CD14-positive monocyte (primary cell): Measurements from ENCODE around the gene GCNT1. TPM values are rescaled to one million over a fixed set of nuclear protein-coding genes. Genes with fewer than 3 reads are reported as not detected.

ENCODE experiments used
- DNase-seq, 3 donors: peaks; one replicate each; pipeline ENCODE4 v3.0.0-alpha.2; 2011 to 2022
- H2AFZ ChIP-seq: 2 replicates; pipeline ENCODE4 v1.6.0; 2012; ENCODE audit warnings: mild to moderate bottlenecking, low read depth, low read length, inconsistent platforms; ENCODE audit not compliant: insufficient read depth, poor library complexity, severe bottlenecking
- H3K27ac ChIP-seq, 2 donors: 1 replicate in 1 of 2; 2 replicates in 1 of 2; pipeline ENCODE4 v1.5.1; 2012 to 2013; ENCODE audit warnings: low read length in 2 of 2, control low read depth in 1 of 2, inconsistent platforms in 1 of 2, low read depth in 1 of 2, mild to moderate bottlenecking in 1 of 2
- H3K27me3 ChIP-seq, 2 donors: one replicate each; pipeline versions ENCODE4 v1.6.0 to v1.6.1; 2011 to 2013; ENCODE audit warnings: low read length in 2 of 2; ENCODE audit not compliant: control insufficient read depth in 2 of 2, insufficient read depth in 2 of 2
- H3K36me3 ChIP-seq, 2 donors: replicated peaks in 1 of 2; 1 replicate in 1 of 2; 2 replicates in 1 of 2; pipeline versions ENCODE4 v1.5.1 to v1.6.1; 2012 to 2013; ENCODE audit warnings: low read length in 2 of 2, control low read depth in 1 of 2, inconsistent platforms in 1 of 2, mild to moderate bottlenecking in 1 of 2; ENCODE audit not compliant: insufficient read depth in 2 of 2, control insufficient read depth in 1 of 2
- H3K4me1 ChIP-seq, 2 donors: 1 replicate in 1 of 2; 2 replicates in 1 of 2; pipeline versions ENCODE4 v1.5.1 to v1.6.1; 2012 to 2013; ENCODE audit warnings: low read length in 2 of 2, control low read depth in 1 of 2, inconsistent platforms in 1 of 2, mild to moderate bottlenecking in 1 of 2, moderate library complexity in 1 of 2; ENCODE audit not compliant: insufficient read depth in 2 of 2, control insufficient read depth in 1 of 2
- H3K4me2 ChIP-seq: replicated peaks from 2 replicates; pipeline ENCODE3; 2012; ENCODE audit warnings: low read length, moderate library complexity, mild to moderate bottlenecking; ENCODE audit not compliant: poor library complexity, severe bottlenecking; ENCODE audit errors: extremely low read depth
- H3K4me3 ChIP-seq, 3 experiments: fragments of 200-600 bp in 1 of 3; sonication (generic) in 1 of 3; replicated peaks in 1 of 3; 1 replicate in 2 of 3; 2 replicates in 1 of 3; pipeline ENCODE4 v1.5.1; 2011 to 2013; ENCODE audit warnings: low read length in 3 of 3, mild to moderate bottlenecking in 3 of 3, control low read depth in 2 of 3, low read depth in 2 of 3, inconsistent platforms in 1 of 3, moderate library complexity in 1 of 3
- H3K79me2 ChIP-seq: 2 replicates; pipeline ENCODE4 v1.6.0; 2012; ENCODE audit warnings: mild to moderate bottlenecking, control low read depth, inconsistent platforms, low read length, moderate library complexity; ENCODE audit not compliant: insufficient read depth
- H3K9ac ChIP-seq: 2 replicates; pipeline ENCODE4 v1.6.0; 2017; ENCODE audit warnings: low read length, mild to moderate bottlenecking; ENCODE audit not compliant: insufficient read depth, poor library complexity, severe bottlenecking
- H3K9me3 ChIP-seq, 2 donors: replicated peaks in 1 of 2; 1 replicate in 1 of 2; 2 replicates in 1 of 2; pipeline versions ENCODE4 v1.5.1 to v1.6.1; 2012 to 2013; ENCODE audit warnings: low read length in 2 of 2, control low read depth in 1 of 2; ENCODE audit not compliant: control insufficient read depth in 1 of 2, insufficient read depth in 1 of 2
- H4K20me1 ChIP-seq: 2 replicates; pipeline ENCODE4 v1.6.0; 2012; ENCODE audit warnings: mild to moderate bottlenecking, low read length, control low read depth, moderate library complexity; ENCODE audit not compliant: insufficient read depth
- H3K27ac Mint-ChIP-seq, 7 donors: one replicate each; pipeline ENCODE4 v1.8.0; 2020; ENCODE audit warnings: mild to moderate bottlenecking in 7 of 7, mixed read lengths in 7 of 7, moderate library complexity in 6 of 7, inconsistent platforms in 2 of 7
- H3K27me3 Mint-ChIP-seq, 3 donors: one replicate each; pipeline ENCODE4 v1.8.0; 2021 to 2022; ENCODE audit warnings: low read depth in 3 of 3, mild to moderate bottlenecking in 3 of 3, mixed read lengths in 3 of 3, moderate library complexity in 3 of 3, inconsistent platforms in 1 of 3
- H3K36me3 Mint-ChIP-seq, 2 donors: one replicate each; pipeline ENCODE4 v1.8.0; 2020; ENCODE audit warnings: mixed read lengths in 2 of 2, inconsistent platforms in 1 of 2, mild to moderate bottlenecking in 1 of 2
- H3K4me1 Mint-ChIP-seq: one replicate; pipeline ENCODE4 v1.8.0; 2020; ENCODE audit warnings: mild to moderate bottlenecking, mixed read lengths
- H3K4me3 Mint-ChIP-seq, 2 donors: one replicate each; pipeline ENCODE4 v1.8.0; 2020; ENCODE audit warnings: mild to moderate bottlenecking in 2 of 2, mixed read lengths in 2 of 2, moderate library complexity in 1 of 2
- H3K9me3 Mint-ChIP-seq, 7 donors: one replicate each; pipeline ENCODE4 v1.8.0; 2020 to 2022; ENCODE audit warnings: mixed read lengths in 7 of 7, mild to moderate bottlenecking in 6 of 7, moderate library complexity in 6 of 7, inconsistent platforms in 2 of 7
- CTCF ChIP-seq: fragments of 200-600 bp; IDR thresholded peaks from one replicate; pipeline ENCODE4 v1.8.0; 2022; ENCODE audit warnings: antibody characterized with exemption, mild to moderate bottlenecking
- WGBS: methylation state at CpG from one replicate; pipeline ENCODE4 v1.1.5; 2013; ENCODE audit warnings: missing lambda C conversion rate; ENCODE audit not compliant: insufficient coverage; 5-methylcytosine and 5-hydroxymethylcytosine counted together
- intact Hi-C, 2 donors: fragments of 100-400 bp; cut with micrococcal nuclease; formaldehyde crosslinking; loops; one replicate each; pipeline versions ENCODE4 v1.15.0 to v1.15.1; 2023
- polyA plus RNA-seq, 3 donors: library from polyadenylated mRNA; depleted of rRNA in 1 of 3; unstranded in 2 of 3; stranded (reverse) in 1 of 3; fragments of 300-500 nt in 2 of 3; fragments of >200 nt in 1 of 3; fragmentation: Illumina TruSeq in 2 of 3; gene quantifications; 1 replicate in 2 of 3; 2 replicates in 1 of 3; pipeline ENCODE4 v1.2.3, GENCODE V29; 2012 to 2021

The GCNT1 gene
- polyA plus RNA-seq, 3 donors, result 8.4 to 15.4 (median 9.3) TPM

DNA sequence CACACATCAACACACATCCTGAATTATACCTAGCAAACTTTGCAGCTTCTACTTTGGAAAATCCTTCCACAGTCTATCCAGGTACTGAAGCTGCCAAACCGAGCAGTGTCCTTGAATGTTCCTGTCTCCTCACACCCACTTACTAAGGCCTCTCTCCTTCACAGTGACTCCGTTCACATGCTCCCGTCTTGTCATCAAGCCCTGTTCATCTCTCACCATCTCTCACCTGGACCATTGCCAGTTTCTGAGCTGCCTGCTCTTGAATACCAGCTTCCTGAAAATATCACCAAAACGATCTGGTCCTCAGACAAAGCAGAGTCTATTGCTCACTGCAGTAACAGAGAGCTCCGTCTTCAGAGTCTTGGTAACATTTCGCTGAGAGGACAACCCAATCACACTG lies 57.4 kb downstream of the GCNT1 start:
- peak overlapping the region in 1 of 2 donors; percentile 36 for H3K4me3 Mint-ChIP-seq
- H3K36me3 Mint-ChIP-seq, result peaks cover 33% of the 10 kb centered on the region in 2 donors
- Histone ChIP-seq H3K4me3 (no peak overlapping the region), H3K4me1 (no peaks in the 10 kb centered on the region), H3K27me3 (no peaks in the 10 kb centered on the region), H4K20me1 (no peaks in the 10 kb centered on the region), H3K9ac (no peak overlapping the region), H3K27ac (no peak overlapping the region), H3K36me3 (peaks cover under 1 to 26% of the 10 kb centered on the region in 2 donors), H3K79me2 (no peaks in the 10 kb centered on the region), H3K4me2 (no peak overlapping the region), H3K9me3 (no peaks in the 10 kb centered on the region), H2AFZ (no peak overlapping the region)
- DNase-seq, result peak; percentile 5 to 27 (median 12)
- peaks cover 0 to 2% (median 2%) of the 10 kb centered on the region in 3 donors for H3K27me3 Mint-ChIP-seq
- intact Hi-C loops, result no loop called here
- 24% methylated on average over 4 of the region's 6 CpGs for WGBS
- peaks cover 0 to 9% (median 6%) of the 10 kb centered on the region in 7 donors for H3K9me3 Mint-ChIP-seq
- H3K4me1 Mint-ChIP-seq, result peaks cover 8% of the 10 kb centered on the region
- TF ChIP-seq CTCF, result no peak
- peak overlapping the region in 2 of 7 donors; percentile 18 to 64 for H3K27ac Mint-ChIP-seq

GRCh38 chr9:76516871-76517270 lies 57.9 kb downstream of the GCNT1 start:
- Histone ChIP-seq H3K79me2 (no peaks in the 10 kb centered on the region), H3K4me2 (no peak overlapping the region), H2AFZ (no peak overlapping the region), H3K27me3 (no peaks in the 10 kb centered on the region), H3K4me3 (no peak overlapping the region), H3K9me3 (no peaks in the 10 kb centered on the region), H3K4me1 (no peaks in the 10 kb centered on the region), H3K36me3 (peaks cover 2 to 27% of the 10 kb centered on the region in 2 donors), H4K20me1 (no peaks in the 10 kb centered on the region), H3K9ac (no peak overlapping the region), H3K27ac (no peak overlapping the region)
- Mint-ChIP-seq H3K27ac (no peak overlapping the region), H3K4me1 (peaks cover 8% of the 10 kb centered on the region), H3K9me3 (peaks cover 0 to 9% (median 4%) of the 10 kb centered on the region in 7 donors), H3K27me3 (peaks cover 0 to 2% (median 0%) of the 10 kb centered on the region in 3 donors), H3K4me3 (no peak overlapping the region), H3K36me3 (peaks cover 36 to 37% of the 10 kb centered on the region in 2 donors)
- intact Hi-C loops, result no loop called here
- 100% methylated on average over 1 of the region's 3 CpGs for WGBS
- no peak for DNase-seq
- TF ChIP-seq CTCF, result no peak
